Measurements from ENCODE around the gene NDUFS7. TPM values are rescaled to one million over a fixed set of nuclear protein-coding genes. Genes with fewer than 3 reads are reported as not detected.
"Not testable (repeated sequence)": the region's sequence is repeated elsewhere in the genome, so short reads cannot be mapped to it uniquely, and the experiment has no call there.

The NDUFS7 gene
- polyA plus RNA-seq, 2 of the 4 experiments (the other 2 are of a cell fraction): 19.3 to 68.9 TPM

DNA sequence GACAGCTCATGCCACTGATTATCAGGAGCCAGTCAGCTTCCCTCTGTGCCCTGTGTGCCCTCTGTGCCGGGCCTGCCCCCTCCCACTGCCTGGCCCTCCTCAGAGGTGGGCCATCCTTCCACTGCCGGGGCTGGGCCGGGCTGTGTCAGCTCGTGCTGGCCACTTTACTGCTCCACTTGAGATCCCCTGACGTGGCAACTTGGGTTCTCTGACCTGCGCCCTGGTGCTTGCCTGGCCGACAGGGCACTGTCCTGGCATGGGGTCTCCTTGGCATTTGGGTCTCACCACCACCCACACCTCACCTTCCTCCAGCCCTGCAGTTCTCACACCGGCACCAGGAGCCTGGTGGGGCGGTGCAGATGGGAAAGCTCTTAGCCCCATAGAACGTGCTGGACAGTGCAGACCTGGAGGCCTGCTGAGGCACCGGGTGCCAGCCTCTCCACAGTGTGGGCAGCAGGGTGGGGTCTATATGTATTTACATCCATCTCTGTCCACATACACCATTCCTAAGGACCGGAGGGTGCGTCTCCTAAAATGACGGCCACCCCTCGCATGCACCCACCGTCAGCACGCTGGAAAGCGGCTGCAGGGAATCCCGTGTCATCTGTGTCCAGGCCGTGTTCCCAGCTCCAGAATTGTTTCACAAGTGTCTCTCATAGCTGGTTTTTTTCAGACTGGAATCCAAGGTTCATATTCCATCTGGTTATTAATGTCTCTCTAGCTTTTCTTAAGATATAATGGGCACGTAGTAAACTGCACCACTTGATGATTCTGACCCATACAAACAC is 35.4 kb downstream of the NDUFS7 start:
- no peak overlapping the region for H3K4me2 ChIP-seq
- H3K4me3 ChIP-seq: no peak overlapping the region
- H3K9me3 ChIP-seq: no peaks in the 10 kb centered on the region
- TF ChIP-seq NR3C1 (IDR thresholded peaks at IDR 0.05) (no peak), HEYL (CRISPR knock-in tag; IDR thresholded peaks at IDR 0.05) (no peak), JUN (IDR thresholded peaks at IDR 0.05) (no peak), KDM5A (IDR thresholded peaks at IDR 0.05) (no peak), MAFK (IDR thresholded peaks at IDR 0.05; ENCODE audit: partially characterized antibody) (no peak), NPAS2 (CRISPR knock-in tag; IDR thresholded peaks at IDR 0.05; ENCODE audit: borderline replicate concordance) (no peak), HOXA7 (CRISPR knock-in tag; IDR thresholded peaks at IDR 0.05) (no peak), HOXB5 (CRISPR knock-in tag; IDR thresholded peaks at IDR 0.05) (no peak), TFCP2L1 (CRISPR knock-in tag; IDR thresholded peaks at IDR 0.05) (no peak), EP300 (IDR thresholded peaks at IDR 0.05) (no peak), ELK1 (IDR thresholded peaks at IDR 0.05; ENCODE audit: low read depth, low read length) (no peak)
- ChIA-PET POLR2A (no interaction called here), CTCF (interaction anchor here (1.2 to 1.7 kb wide), 2 partner anchors 13 to 27 kb away, joined by 4 read pairs; no protein-coding TSS in a partner anchor)
- peaks cover 10% of the 10 kb centered on the region for H3K4me1 ChIP-seq
- WGBS (ENCODE audit: missing lambda C conversion rate): 93% methylated on average over 16 of the region's 21 CpGs
- FAIRE-seq (no peak), ATAC-seq (no peak), DNase-seq (ENCODE audit: low read depth in 1 of 2, low spot score in 1 of 2) (no peak)
- no peak overlapping the region for H3K27ac ChIP-seq

GRCh38 chr19:1420085-1420484 is 36.4 kb downstream of the NDUFS7 start:
- H3K27ac ChIP-seq; H3K9me3 ChIP-seq; ATAC-seq; DNase-seq (ENCODE audit: low read depth in 1 of 2, low spot score in 1 of 2); H3K4me3 ChIP-seq; FAIRE-seq; H3K4me1 ChIP-seq; H3K4me2 ChIP-seq; POLR2A ChIA-PET: not testable (repeated sequence)
- CTCF ChIA-PET: interaction anchor here (1.0 to 1.7 kb wide), 4 partner anchors 11 to 26 kb away, joined by 3 to 5 read pairs (median 4); partner anchors contain the start of gene RPS15
- 97% methylated on average over 17 of the region's 43 CpGs for WGBS (ENCODE audit: missing lambda C conversion rate)

- DNase-seq (ENCODE audit: low read depth in 1 of 2, low spot score in 1 of 2): no peak
- H3K4me3 ChIP-seq: no peak overlapping the region
- H3K4me1 ChIP-seq: peaks cover under 1% of the 10 kb centered on the region; the same call in 1 of the 3 replicates
- FAIRE-seq: no peak
- H3K27ac ChIP-seq: no peak overlapping the region
- no peak overlapping the region for H3K4me2 ChIP-seq
- 93% methylated on average over 14 of the region's 15 CpGs for WGBS (ENCODE audit: missing lambda C conversion rate)
- ChIA-PET POLR2A (no interaction called here), CTCF (interaction anchor here (1.0 to 1.4 kb wide), 3 partner anchors 10 to 19 kb away, joined by 3 to 5 read pairs (median 4); partner anchors contain the start of gene RPS15)
- TF ChIP-seq CEBPB (IDR thresholded peaks at IDR 0.05) (no peak), HES2 (IDR thresholded peaks at IDR 0.05) (no peak), HOXB13 (CRISPR knock-in tag; IDR thresholded peaks at IDR 0.05; ENCODE audit: low read depth) (no peak), NR3C1 (IDR thresholded peaks at IDR 0.05) (no peak), ZFP36 (IDR thresholded peaks at IDR 0.05; ENCODE audit: borderline replicate concordance, partially characterized antibody) (no peak), REST (IDR thresholded peaks at IDR 0.05) (no peak), SREBF2 (IDR thresholded peaks at IDR 0.05) (no peak), CBX2 (IDR thresholded peaks at IDR 0.05; ENCODE audit: borderline replicate concordance, low read depth) (no peak)
- TF ChIP-seq, protein P1, sequence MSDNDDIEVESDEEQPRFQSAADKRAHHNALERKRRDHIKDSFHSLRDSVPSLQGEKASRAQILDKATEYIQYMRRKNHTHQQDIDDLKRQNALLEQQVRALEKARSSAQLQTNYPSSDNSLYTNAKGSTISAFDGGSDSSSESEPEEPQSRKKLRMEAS (IDR thresholded peaks at IDR 0.05): no peak
- ATAC-seq: no peak
- H3K9me3 ChIP-seq: no peaks in the 10 kb centered on the region
Measured at GRCh38 chr19:1420590-1420989, 36.9 kb downstream of the NDUFS7 start.

All from A549 (cell line).